ENCODE data around the gene DACT1.

DNA sequence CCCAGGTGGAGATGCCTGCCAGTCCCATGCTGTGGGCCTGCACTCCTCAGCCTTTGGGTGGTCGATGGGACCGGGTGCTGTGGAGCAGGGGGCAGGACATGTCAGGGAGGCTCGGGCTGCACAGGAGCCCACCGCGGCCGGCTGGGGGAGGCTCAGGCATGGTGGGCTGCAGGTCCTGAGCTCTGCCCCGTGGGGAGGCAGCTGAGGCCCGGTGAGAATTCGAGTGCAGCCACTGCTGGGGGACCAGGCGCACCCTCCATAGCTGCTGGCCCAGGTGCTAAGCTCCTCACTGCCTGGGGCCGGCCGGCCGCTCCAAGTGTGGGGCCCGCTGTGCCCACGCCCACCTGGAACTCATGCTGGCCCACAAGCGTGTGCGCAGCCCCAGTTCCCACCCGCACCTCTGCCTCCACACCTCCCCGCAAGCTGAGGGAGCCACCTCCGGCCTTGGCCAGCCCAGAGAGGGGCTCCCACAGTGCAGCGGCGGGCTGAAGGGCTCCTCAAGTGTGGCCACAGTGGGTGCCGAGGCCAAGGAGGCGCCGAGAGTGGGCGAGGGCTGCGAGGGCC, 49.6 kb downstream of the DACT1 start:
- TF ChIP-seq, protein P1, sequence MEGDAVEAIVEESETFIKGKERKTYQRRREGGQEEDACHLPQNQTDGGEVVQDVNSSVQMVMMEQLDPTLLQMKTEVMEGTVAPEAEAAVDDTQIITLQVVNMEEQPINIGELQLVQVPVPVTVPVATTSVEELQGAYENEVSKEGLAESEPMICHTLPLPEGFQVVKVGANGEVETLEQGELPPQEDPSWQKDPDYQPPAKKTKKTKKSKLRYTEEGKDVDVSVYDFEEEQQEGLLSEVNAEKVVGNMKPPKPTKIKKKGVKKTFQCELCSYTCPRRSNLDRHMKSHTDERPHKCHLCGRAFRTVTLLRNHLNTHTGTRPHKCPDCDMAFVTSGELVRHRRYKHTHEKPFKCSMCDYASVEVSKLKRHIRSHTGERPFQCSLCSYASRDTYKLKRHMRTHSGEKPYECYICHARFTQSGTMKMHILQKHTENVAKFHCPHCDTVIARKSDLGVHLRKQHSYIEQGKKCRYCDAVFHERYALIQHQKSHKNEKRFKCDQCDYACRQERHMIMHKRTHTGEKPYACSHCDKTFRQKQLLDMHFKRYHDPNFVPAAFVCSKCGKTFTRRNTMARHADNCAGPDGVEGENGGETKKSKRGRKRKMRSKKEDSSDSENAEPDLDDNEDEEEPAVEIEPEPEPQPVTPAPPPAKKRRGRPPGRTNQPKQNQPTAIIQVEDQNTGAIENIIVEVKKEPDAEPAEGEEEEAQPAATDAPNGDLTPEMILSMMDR (IDR thresholded peaks at IDR 0.05; ENCODE audit: poor library complexity, severe bottlenecking), result no peak
- TF ChIP-seq EP300 (conservative IDR thresholded peaks at IDR 0.05; ENCODE audit: poor library complexity, severe bottlenecking) (no peak), TAF1 (IDR thresholded peaks at IDR 0.05; ENCODE audit: low read depth) (no peak)
